GM23338 (cell line): Measurements from ENCODE around the gene PDE4B. TPM values are rescaled to one million over a fixed set of nuclear protein-coding genes. Genes with fewer than 3 reads are reported as not detected.

Source experiments
- ATAC-seq: fragments of 200-7000 bp; cut with Tn5 transposase; 3 replicates; pipeline ENCODE4 v1.9.1; 2020
- DNase-seq: peaks from one replicate; pipeline ENCODE4 v3.0.0-alpha.2; 2015; ENCODE audit warnings: low spot score
- H2AFZ ChIP-seq: fragments of 200-600 bp; sonication (generic); 2 replicates; pipeline ENCODE4 v1.8.0; 2016; ENCODE audit warnings: antibody characterized with exemption, mild to moderate bottlenecking, moderate library complexity
- H3F3A ChIP-seq: fragments of 200-600 bp; sonication (generic); replicated peaks from 2 replicates; pipeline ENCODE4 v1.8.0; 2017; ENCODE audit warnings: antibody characterized with exemption, mixed run types, low read depth
- H3K27ac ChIP-seq: fragments of 200-600 bp; sonication (generic); 2 replicates; pipeline ENCODE4 v1.6.1; 2016; ENCODE audit warnings: low read depth
- H3K27me3 ChIP-seq: fragments of 200-600 bp; sonication (generic); 2 replicates; pipeline ENCODE4 v1.8.0; 2016; ENCODE audit warnings: mild to moderate bottlenecking, mixed run types, moderate library complexity; ENCODE audit not compliant: insufficient read depth
- H3K36me3 ChIP-seq: fragments of 200-600 bp; sonication (generic); 2 replicates; pipeline ENCODE4 v1.8.0; 2016; ENCODE audit warnings: mild to moderate bottlenecking; ENCODE audit not compliant: insufficient read depth
- H3K4me1 ChIP-seq: fragments of 200-600 bp; sonication (generic); 2 replicates; pipeline ENCODE4 v1.8.0; 2016; ENCODE audit warnings: mild to moderate bottlenecking, moderate library complexity; ENCODE audit not compliant: insufficient read depth
- H3K4me2 ChIP-seq: fragments of 200-600 bp; sonication (generic); 2 replicates; pipeline ENCODE4 v1.7.1; 2017; ENCODE audit warnings: mixed run types
- H3K4me3 ChIP-seq: fragments of 200-600 bp; sonication (generic); 2 replicates; pipeline ENCODE4 v1.6.1; 2016; ENCODE audit warnings: mixed run types
- H3K79me2 ChIP-seq: fragments of 200-600 bp; sonication (generic); replicated peaks from 2 replicates; pipeline ENCODE4 v1.8.0; 2017; ENCODE audit warnings: mild to moderate bottlenecking; ENCODE audit not compliant: insufficient read depth
- H3K9me2 ChIP-seq: fragments of 200-600 bp; sonication (generic); 2 replicates; pipeline ENCODE4 v1.8.0; 2017; ENCODE audit not compliant: insufficient read depth
- H4K20me1 ChIP-seq: fragments of 200-600 bp; sonication (generic); replicated peaks from 2 replicates; pipeline ENCODE4 v1.8.0; 2017; ENCODE audit warnings: mild to moderate bottlenecking; ENCODE audit not compliant: insufficient read depth
- H3K27ac Mint-ChIP-seq: 2 replicates; pipeline ENCODE4 v1.8.0; 2020; ENCODE audit warnings: inconsistent platforms, mild to moderate bottlenecking, moderate library complexity, mixed read lengths
- H3K27me3 Mint-ChIP-seq: 3 replicates; pipeline ENCODE4 v1.8.0; 2022; ENCODE audit warnings: low read depth, mild to moderate bottlenecking, moderate library complexity, mixed read lengths, inconsistent platforms; ENCODE audit not compliant: insufficient read depth, poor library complexity
- H3K36me3 Mint-ChIP-seq: 3 replicates; pipeline ENCODE4 v1.8.0; 2021; ENCODE audit warnings: low read depth, mild to moderate bottlenecking, inconsistent platforms, moderate library complexity, mixed read lengths
- H3K4me1 Mint-ChIP-seq: 3 replicates; pipeline ENCODE4 v1.8.0; 2020; ENCODE audit warnings: mild to moderate bottlenecking, inconsistent platforms, mixed read lengths
- H3K4me3 Mint-ChIP-seq: 3 replicates; pipeline ENCODE4 v1.8.0; 2021; ENCODE audit warnings: moderate library complexity, mild to moderate bottlenecking, inconsistent platforms, mixed read lengths
- H3K9me3 Mint-ChIP-seq: 3 replicates; pipeline ENCODE4 v1.8.0; 2020; ENCODE audit warnings: moderate library complexity, mild to moderate bottlenecking, inconsistent platforms, mixed read lengths
- CREB1 ChIP-seq: fragments of 250-450 bp; sonication (Bioruptor Pico); IDR thresholded peaks from 2 replicates; pipeline ENCODE4 v1.5.0; 2020; ENCODE audit warnings: low read depth, mild to moderate bottlenecking, moderate library complexity
- CTCF ChIP-seq, 2 experiments: fragments of 200-600 bp in 1 of 2; sonication (generic) in 1 of 2; conservative IDR thresholded peaks; 2 replicates each; pipeline versions ENCODE4 v1.5.1 to v1.6.1; 2016 to 2017; ENCODE audit warnings: antibody characterized with exemption in 2 of 2, low read depth in 2 of 2, mild to moderate bottlenecking in 2 of 2, moderate library complexity in 1 of 2
- EZH2 ChIP-seq: fragments of 200-600 bp; sonication (generic); IDR thresholded peaks from one replicate; pipeline ENCODE4 v1.8.0; 2017; ENCODE audit warnings: antibody characterized with exemption, mild to moderate bottlenecking, low read depth; ENCODE audit not compliant: unreplicated experiment
- EZH2phosphoT487 ChIP-seq: fragments of 200-600 bp; sonication (generic); IDR thresholded peaks from one replicate; pipeline ENCODE4 v1.8.1; 2018; ENCODE audit warnings: antibody characterized with exemption; ENCODE audit not compliant: unreplicated experiment
- JUNB ChIP-seq: IDR thresholded peaks from one replicate; pipeline ENCODE4 v1.6.1; 2016; ENCODE audit warnings: antibody characterized with exemption; ENCODE audit not compliant: unreplicated experiment
- NANOG ChIP-seq: IDR thresholded peaks from 2 replicates; pipeline ENCODE4 v1.6.1; 2016; ENCODE audit warnings: antibody characterized with exemption, borderline replicate concordance
- POLR2AphosphoS5 ChIP-seq: IDR thresholded peaks from 2 replicates; pipeline ENCODE4 v1.6.1; 2016; ENCODE audit warnings: antibody characterized with exemption, low read depth
- STAT1 ChIP-seq: IDR thresholded peaks from one replicate; pipeline ENCODE4 v1.6.1; 2016; ENCODE audit warnings: antibody characterized with exemption; ENCODE audit not compliant: unreplicated experiment
- ZNF114 ChIP-seq: fragments of 250-450 bp; sonication (Bioruptor Pico); IDR thresholded peaks from 2 replicates; pipeline ENCODE4 v1.5.0; 2020; ENCODE audit warnings: mild to moderate bottlenecking, moderate library complexity
- polyA plus RNA-seq: library from polyadenylated mRNA; unstranded; fragments of >200 nt; fragmentation: Nextera tagmentation; extraction: Ambion mirVana; gene quantifications from 2 replicates; pipeline ENCODE4 v1.2.1, GENCODE V29; 2016
- total RNA-seq: library from RNA; depleted of rRNA; stranded (reverse); fragments of >200 nt; shearing (Covaris generic); gene quantifications from 2 replicates; pipeline ENCODE4 v1.2.3, GENCODE V29; 2014
- TF ChIP-seq, protein P1 (sequence below): IDR thresholded peaks from one replicate; pipeline ENCODE4 v1.6.1; 2018; ENCODE audit warnings: antibody characterized with exemption; ENCODE audit not compliant: unreplicated experiment
- TF ChIP-seq, protein P2 (sequence below): IDR thresholded peaks from 2 replicates; pipeline ENCODE4 v1.6.1; 2016; ENCODE audit warnings: antibody characterized with exemption
- TF ChIP-seq, protein P3 (sequence below): fragments of 250-450 bp; sonication (Bioruptor Pico); IDR thresholded peaks from 2 replicates; pipeline ENCODE4 v1.5.0; 2020; ENCODE audit warnings: mild to moderate bottlenecking, moderate library complexity

PDE4B gene
- total and polyA plus RNA-seq, 2 experiments from 2014 or later = 14.0 to 25.6 TPM

GRCh38 chr1:66140072-66140471 lies 347.4 kb downstream of the PDE4B start (continued):
- TF ChIP-seq POLR2AphosphoS5 = no peak
- no peak for TF ChIP-seq STAT1
- TF ChIP-seq, protein P1, sequence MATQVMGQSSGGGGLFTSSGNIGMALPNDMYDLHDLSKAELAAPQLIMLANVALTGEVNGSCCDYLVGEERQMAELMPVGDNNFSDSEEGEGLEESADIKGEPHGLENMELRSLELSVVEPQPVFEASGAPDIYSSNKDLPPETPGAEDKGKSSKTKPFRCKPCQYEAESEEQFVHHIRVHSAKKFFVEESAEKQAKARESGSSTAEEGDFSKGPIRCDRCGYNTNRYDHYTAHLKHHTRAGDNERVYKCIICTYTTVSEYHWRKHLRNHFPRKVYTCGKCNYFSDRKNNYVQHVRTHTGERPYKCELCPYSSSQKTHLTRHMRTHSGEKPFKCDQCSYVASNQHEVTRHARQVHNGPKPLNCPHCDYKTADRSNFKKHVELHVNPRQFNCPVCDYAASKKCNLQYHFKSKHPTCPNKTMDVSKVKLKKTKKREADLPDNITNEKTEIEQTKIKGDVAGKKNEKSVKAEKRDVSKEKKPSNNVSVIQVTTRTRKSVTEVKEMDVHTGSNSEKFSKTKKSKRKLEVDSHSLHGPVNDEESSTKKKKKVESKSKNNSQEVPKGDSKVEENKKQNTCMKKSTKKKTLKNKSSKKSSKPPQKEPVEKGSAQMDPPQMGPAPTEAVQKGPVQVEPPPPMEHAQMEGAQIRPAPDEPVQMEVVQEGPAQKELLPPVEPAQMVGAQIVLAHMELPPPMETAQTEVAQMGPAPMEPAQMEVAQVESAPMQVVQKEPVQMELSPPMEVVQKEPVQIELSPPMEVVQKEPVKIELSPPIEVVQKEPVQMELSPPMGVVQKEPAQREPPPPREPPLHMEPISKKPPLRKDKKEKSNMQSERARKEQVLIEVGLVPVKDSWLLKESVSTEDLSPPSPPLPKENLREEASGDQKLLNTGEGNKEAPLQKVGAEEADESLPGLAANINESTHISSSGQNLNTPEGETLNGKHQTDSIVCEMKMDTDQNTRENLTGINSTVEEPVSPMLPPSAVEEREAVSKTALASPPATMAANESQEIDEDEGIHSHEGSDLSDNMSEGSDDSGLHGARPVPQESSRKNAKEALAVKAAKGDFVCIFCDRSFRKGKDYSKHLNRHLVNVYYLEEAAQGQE = no peak
- TF ChIP-seq NANOG = no peak

- Histone ChIP-seq H2AFZ (no peak overlapping the region), H3K27ac (no peak overlapping the region), H3K4me3 (no peak overlapping the region), H3F3A (no peaks in the 10 kb centered on the region), H3K9me2 (no peaks in the 10 kb centered on the region), H3K27me3 (no peaks in the 10 kb centered on the region), H3K4me1 (no peaks in the 10 kb centered on the region), H3K4me2 (no peak overlapping the region), H3K79me2 (no peaks in the 10 kb centered on the region), H3K36me3 (no peaks in the 10 kb centered on the region), H4K20me1 (no peaks in the 10 kb centered on the region)
- DNase-seq = no peak
- ATAC-seq = no peak
- Mint-ChIP-seq H3K36me3 (no peaks in the 10 kb centered on the region), H3K4me1 (no peaks in the 10 kb centered on the region), H3K9me3 (no peaks in the 10 kb centered on the region), H3K4me3 (no peak overlapping the region), H3K27me3 (no peaks in the 10 kb centered on the region), H3K27ac (no peak overlapping the region)
- TF ChIP-seq, protein P2, sequence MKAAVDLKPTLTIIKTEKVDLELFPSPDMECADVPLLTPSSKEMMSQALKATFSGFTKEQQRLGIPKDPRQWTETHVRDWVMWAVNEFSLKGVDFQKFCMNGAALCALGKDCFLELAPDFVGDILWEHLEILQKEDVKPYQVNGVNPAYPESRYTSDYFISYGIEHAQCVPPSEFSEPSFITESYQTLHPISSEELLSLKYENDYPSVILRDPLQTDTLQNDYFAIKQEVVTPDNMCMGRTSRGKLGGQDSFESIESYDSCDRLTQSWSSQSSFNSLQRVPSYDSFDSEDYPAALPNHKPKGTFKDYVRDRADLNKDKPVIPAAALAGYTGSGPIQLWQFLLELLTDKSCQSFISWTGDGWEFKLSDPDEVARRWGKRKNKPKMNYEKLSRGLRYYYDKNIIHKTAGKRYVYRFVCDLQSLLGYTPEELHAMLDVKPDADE = no peak
- TF ChIP-seq JUNB = no peak
- TF ChIP-seq STAT1 = no peak
- no peak for TF ChIP-seq CREB1 (CRISPR knock-in tag)
- TF ChIP-seq, protein P3, sequence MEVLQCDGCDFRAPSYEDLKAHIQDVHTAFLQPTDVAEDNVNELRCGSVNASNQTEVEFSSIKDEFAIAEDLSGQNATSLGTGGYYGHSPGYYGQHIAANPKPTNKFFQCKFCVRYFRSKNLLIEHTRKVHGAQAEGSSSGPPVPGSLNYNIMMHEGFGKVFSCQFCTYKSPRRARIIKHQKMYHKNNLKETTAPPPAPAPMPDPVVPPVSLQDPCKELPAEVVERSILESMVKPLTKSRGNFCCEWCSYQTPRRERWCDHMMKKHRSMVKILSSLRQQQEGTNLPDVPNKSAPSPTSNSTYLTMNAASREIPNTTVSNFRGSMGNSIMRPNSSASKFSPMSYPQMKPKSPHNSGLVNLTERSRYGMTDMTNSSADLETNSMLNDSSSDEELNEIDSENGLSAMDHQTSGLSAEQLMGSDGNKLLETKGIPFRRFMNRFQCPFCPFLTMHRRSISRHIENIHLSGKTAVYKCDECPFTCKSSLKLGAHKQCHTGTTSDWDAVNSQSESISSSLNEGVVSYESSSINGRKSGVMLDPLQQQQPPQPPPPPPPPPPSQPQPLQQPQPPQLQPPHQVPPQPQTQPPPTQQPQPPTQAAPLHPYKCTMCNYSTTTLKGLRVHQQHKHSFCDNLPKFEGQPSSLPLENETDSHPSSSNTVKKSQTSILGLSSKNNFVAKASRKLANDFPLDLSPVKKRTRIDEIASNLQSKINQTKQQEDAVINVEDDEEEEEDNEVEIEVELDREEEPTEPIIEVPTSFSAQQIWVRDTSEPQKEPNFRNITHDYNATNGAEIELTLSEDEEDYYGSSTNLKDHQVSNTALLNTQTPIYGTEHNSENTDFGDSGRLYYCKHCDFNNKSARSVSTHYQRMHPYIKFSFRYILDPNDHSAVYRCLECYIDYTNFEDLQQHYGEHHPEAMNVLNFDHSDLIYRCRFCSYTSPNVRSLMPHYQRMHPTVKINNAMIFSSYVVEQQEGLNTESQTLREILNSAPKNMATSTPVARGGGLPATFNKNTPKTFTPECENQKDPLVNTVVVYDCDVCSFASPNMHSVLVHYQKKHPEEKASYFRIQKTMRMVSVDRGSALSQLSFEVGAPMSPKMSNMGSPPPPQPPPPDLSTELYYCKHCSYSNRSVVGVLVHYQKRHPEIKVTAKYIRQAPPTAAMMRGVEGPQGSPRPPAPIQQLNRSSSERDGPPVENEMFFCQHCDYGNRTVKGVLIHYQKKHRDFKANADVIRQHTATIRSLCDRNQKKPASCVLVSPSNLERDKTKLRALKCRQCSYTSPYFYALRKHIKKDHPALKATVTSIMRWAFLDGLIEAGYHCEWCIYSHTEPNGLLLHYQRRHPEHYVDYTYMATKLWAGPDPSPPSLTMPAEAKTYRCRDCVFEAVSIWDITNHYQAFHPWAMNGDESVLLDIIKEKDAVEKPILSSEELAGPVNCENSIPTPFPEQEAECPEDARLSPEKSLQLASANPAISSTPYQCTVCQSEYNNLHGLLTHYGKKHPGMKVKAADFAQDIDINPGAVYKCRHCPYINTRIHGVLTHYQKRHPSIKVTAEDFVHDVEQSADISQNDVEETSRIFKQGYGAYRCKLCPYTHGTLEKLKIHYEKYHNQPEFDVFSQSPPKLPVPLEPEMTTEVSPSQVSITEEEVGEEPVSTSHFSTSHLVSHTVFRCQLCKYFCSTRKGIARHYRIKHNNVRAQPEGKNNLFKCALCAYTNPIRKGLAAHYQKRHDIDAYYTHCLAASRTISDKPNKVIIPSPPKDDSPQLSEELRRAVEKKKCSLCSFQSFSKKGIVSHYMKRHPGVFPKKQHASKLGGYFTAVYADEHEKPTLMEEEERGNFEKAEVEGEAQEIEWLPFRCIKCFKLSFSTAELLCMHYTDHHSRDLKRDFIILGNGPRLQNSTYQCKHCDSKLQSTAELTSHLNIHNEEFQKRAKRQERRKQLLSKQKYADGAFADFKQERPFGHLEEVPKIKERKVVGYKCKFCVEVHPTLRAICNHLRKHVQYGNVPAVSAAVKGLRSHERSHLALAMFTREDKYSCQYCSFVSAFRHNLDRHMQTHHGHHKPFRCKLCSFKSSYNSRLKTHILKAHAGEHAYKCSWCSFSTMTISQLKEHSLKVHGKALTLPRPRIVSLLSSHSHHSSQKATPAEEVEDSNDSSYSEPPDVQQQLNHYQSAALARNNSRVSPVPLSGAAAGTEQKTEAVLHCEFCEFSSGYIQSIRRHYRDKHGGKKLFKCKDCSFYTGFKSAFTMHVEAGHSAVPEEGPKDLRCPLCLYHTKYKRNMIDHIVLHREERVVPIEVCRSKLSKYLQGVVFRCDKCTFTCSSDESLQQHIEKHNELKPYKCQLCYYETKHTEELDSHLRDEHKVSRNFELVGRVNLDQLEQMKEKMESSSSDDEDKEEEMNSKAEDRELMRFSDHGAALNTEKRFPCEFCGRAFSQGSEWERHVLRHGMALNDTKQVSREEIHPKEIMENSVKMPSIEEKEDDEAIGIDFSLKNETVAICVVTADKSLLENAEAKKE = no peak
- no peak for TF ChIP-seq EZH2phosphoT487
- no peak for TF ChIP-seq EZH2
- no peak for TF ChIP-seq CTCF (conservative IDR thresholded peaks at IDR 0.05; ENCODE audit: low read depth in 2 of 2)
- no peak for TF ChIP-seq ZNF114 (CRISPR knock-in tag)
These were observed 351.0 kb downstream of the PDE4B start for GRCh38 chr1:66143651-66144050.
